HG02885 (cell line): ENCODE measurements around the gene CIDEA.

Source experiments
- ATAC-seq: cut with Tn5 transposase; IDR thresholded peaks from one replicate; pipeline ENCODE4 v1.9.1; 2021; ENCODE audit warnings: mild to moderate bottlenecking; ENCODE audit not compliant: unreplicated experiment, poor library complexity

CIDEA gene

DNA sequence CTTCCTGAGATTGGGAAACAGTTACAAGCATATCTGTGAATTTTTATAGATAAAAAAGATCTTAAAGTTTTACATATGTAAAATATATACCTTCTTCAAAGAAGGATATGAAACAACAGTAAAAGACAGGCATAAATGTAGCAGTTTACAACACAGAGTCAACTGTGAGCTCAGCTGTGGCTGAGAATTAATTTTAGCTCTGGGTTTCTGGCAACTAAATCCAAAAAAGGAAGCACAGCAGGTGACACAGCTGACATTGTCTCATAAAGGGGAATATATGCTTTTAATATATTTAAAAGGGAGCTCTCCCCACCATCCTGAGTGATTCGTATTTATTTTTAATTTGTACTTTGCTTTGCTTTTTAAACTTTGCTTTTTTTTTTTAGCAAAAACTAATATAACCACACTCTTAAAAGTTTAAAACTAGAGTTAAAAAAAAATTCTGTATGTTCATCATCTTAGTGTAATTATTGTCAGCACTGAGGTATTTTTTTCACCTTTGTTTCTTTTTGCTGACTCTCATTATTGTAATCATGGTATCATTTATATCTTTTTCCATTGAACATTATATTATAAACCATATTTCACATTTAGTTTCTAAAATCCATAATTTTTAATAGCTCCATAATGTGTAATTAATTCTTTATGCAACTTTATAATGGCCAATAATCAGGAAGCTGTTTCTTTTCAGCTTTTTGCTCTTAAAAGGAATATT, 60.6 kb downstream of the CIDEA start:
- ATAC-seq: no peak

DNA sequence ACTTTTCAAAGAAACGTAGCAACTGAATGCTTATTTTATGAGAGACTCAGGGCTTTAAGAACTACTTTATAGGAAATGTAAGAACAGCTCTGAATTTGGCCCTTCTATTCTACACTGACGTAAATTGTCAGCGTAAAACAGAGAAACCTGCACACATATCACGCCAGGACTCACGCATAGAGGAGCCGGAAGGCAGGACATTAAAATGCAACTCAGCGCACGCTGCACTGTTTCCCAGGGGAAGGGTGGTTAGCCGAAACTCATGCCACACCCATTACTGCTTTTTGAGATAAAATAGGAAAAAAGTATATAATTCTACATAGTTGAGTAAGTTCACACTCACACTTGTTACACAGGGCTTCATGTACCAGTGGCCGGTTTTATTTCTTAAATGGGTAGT, 61.3 kb downstream of the CIDEA start:
- no peak for ATAC-seq

DNA sequence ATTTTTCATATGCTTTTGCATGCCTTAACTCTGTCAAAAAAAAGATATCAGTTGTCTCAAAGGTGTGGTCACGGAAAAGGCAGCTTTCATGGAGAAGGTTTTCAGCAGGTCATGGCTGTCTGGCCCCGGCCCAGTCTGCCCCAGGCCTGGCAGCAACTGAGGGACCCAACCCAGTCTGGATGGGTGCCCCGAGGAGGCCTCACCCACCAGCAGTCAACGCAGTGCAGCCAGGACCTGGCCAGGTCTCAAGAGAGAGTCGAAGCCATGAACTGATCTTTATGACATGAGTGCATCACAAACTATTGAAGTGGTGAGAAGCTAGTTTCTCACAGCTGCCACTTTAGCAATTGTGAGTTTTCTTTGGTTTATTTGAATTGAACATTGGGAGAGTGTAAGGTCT, 61.8 kb downstream of the CIDEA start:
- ATAC-seq: no peak

DNA sequence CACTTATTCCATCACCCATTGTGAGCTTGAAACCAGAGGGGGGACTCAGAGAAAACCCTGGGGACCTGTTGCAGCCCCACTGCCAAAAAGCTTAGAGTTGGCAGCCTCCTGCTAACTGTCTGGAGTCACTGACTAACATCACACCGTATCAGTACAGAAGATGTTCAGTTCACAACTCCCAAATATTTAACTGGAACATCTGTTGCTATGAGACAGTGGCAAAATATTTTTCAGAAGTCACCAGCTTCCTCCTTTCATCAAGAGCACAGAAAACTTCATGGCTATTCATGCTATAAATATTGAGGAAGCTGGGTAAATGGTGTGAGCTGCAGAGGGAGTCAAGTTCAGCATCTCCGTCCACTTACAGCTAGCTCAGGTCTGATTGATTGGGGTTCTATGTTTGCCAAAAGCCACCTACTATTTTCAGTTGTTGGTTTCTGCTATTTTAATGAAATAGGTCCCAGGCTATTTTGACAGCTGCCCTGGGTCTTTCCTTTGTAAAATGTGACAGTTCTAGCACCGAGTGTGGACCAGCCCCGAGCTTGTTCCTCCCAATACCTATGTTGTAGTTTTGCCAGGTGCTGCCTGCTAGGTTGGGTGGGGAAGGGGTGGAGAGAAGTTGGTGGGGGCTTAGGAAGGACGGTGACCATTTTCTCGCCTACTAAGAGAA, 63.6 kb downstream of the CIDEA start:
- no peak for ATAC-seq

DNA sequence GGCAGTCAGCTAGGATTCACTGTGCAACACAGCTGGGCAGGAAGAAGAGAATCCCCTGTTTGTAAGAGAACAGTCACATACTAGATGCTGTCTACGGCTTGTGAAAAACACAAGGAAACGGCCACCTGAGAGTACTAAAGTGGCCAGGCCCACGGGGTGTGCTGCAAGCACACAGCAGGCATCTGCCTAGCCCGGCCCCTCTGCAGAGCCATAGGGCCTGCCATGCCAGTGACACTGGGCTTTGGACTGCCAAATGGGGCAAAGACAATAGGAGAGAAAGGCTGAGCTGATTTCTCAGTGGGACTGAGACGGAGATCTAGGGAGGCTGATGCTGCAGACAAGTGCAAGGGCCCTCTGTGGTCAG, 64.2 kb downstream of the CIDEA start:
- ATAC-seq: no peak

DNA sequence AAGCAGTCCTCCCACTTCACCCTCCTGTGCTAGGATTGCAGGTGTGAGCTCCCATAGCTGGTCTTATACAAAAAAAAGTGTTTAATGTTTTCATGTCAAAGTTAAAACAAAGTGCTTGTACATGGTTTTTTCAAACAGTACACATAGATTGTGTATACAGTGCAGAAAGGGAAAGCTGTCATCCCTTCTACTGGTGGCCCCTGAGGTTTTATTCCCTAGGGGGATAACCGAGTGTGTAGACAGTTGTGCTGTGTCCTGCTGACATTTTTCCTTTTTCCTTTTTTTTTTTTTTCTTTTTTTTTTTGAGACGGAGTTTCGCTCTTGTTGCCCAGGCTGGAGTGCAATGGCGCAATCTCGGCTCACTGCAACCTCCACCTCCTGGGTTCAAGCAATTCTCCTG, 64.7 kb downstream of the CIDEA start:
- no peak for ATAC-seq

DNA sequence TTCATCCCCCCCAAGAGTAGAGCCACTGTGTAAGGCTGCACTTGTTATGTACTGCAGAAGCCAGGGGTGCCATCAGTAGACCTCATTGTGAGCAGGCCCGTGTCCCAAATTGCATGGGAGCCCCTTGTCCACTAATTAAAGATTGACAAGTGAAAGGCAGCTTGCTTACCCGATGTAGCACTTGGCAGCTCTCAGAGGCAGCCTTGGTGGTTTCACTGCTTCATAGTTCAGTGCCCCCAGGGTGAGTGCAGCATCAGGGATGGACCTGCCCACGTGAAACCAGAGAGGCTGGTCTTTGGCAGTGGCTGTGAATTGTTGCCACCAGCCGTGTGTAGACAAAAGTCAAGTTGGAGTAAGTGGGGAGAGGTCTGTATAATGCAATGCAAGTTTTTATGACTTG, 67.2 kb downstream of the CIDEA start:
- ATAC-seq: peak; percentile 76

DNA sequence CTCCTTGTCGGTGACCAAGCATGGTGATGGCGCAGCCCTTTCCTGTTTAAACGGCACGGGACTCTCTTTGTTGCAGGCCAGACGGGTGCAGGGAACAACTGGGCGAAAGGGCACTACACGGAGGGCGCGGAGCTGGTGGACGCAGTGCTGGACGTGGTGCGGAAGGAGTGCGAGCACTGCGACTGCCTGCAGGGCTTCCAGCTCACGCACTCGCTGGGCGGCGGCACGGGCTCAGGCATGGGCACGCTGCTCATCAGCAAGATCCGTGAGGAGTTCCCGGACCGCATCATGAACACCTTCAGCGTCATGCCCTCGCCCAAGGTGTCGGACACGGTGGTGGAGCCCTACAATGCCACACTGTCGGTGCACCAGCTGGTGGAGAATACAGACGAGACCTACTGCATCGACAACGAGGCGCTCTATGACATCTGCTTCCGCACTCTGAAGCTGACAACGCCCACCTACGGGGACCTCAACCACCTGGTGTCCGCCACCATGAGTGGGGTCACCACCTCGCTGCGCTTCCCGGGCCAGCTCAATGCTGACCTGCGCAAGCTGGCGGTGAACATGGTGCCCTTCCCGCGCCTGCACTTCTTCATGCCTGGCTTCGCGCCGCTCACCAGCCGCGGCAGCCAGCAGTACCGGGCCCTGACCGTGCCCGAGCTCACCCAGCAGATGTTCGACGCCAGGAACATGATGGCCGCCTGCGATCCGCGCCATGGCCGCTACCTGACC, 71.0 kb downstream of the CIDEA start:
- ATAC-seq: no peak

DNA sequence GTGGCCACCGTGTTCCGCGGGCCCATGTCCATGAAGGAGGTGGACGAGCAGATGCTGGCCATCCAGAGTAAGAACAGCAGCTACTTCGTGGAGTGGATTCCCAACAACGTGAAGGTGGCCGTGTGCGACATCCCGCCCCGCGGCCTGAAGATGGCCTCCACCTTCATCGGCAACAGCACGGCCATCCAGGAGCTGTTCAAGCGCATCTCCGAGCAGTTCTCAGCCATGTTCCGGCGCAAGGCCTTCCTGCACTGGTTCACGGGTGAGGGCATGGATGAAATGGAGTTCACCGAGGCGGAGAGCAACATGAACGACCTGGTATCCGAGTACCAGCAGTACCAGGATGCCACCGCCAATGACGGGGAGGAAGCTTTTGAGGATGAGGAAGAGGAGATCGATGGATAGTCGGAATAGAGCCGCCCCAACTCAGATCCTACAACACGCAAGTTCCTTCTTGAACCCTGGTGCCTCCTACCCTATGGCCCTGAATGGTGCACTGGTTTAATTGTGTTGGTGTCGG, 71.6 kb downstream of the CIDEA start:
- no peak for ATAC-seq

DNA sequence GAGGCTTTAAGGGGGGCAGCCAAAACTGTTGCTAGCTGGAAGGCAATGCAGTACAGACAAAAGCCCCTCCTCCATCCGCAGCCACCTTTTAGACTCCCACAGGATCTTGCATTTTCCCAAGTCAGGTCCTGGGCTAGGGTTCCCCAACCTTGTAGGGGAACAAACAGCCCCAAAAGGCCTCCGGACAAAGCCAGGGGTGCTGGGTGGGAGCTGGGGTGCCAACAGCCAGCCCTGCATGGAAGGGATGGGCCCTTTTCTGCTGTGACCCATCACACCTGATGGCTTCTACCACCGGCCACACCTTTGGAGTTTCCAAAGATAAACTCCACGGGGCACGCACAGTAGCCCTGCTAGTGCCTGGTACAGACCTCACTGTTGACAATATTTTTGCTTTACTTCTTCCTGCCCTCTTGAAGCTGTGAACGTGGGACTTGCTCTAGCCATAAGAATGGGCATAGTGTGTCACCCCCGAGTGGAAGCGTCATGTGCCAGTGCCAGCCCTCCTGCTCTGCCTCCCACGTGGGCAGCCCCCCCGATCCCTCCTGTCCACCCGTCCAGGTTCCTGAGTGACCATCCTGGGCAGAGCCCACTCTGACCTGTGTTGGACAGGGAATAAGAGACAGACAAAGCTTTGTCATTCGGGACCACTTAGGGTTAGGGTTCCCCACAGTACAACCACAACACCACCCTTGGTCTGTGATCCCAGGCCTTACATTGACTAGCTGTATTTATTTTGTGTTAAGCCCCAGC, 72.7 kb downstream of the CIDEA start:
- no peak for ATAC-seq
